HepG2 (cell line): ENCODE data around the gene CLDN10.

Experiments used
- CHD4 ChIP-seq: fragments of 200-600 bp; sonication (generic); IDR thresholded peaks from 2 replicates; pipeline ENCODE4 v1.7.0; 2017; ENCODE audit warnings: mild to moderate bottlenecking, low read length, borderline replicate concordance
- POLR2AphosphoS5 ChIP-seq: IDR thresholded peaks from 2 replicates; pipeline ENCODE4 v1.6.1; 2012; ENCODE audit warnings: low read depth, low read length

- TF ChIP-seq POLR2AphosphoS5 (no peak), CHD4 (no peak)
These were observed 48.9 kb upstream of the CLDN10 start for GRCh38 chr13:95503662-95504061.
